Ishikawa (cell line): Measurements from ENCODE around the gene PSMB2.

Experiments
- CEBPB ChIP-seq: IDR thresholded peaks from 2 replicates; pipeline ENCODE4 v1.6.1; 2012
- CREB1 ChIP-seq: IDR thresholded peaks from 2 replicates; pipeline ENCODE4 v1.6.1; 2012; ENCODE audit warnings: low read depth
- EGR1 ChIP-seq: IDR thresholded peaks from 2 replicates; pipeline ENCODE4 v1.6.1; 2012
- EP300 ChIP-seq: IDR thresholded peaks from 2 replicates; pipeline ENCODE4 v1.6.1; 2012; ENCODE audit warnings: borderline replicate concordance
- FOXM1 ChIP-seq: IDR thresholded peaks from 2 replicates; pipeline ENCODE4 v1.6.1; 2012; ENCODE audit warnings: low read depth, borderline replicate concordance
- MAX ChIP-seq: IDR thresholded peaks from 2 replicates; pipeline ENCODE4 v1.6.1; 2012
- NFIC ChIP-seq: IDR thresholded peaks from 2 replicates; pipeline ENCODE4 v1.6.1; 2012
- RAD21 ChIP-seq: IDR thresholded peaks from 2 replicates; pipeline ENCODE4 v1.6.1; 2012; ENCODE audit warnings: low read depth
- REST ChIP-seq: IDR thresholded peaks from 2 replicates; pipeline ENCODE4 v1.6.1; 2012; ENCODE audit warnings: low read depth, mild to moderate bottlenecking
- TAF1 ChIP-seq: IDR thresholded peaks from 2 replicates; pipeline ENCODE4 v1.6.1; 2012; ENCODE audit warnings: low read depth, mild to moderate bottlenecking
- TCF12 ChIP-seq: IDR thresholded peaks from 2 replicates; pipeline ENCODE4 v1.6.1; 2012; ENCODE audit warnings: low read depth
- TEAD4 ChIP-seq: IDR thresholded peaks from 2 replicates; pipeline ENCODE4 v1.6.1; 2012
- YY1 ChIP-seq: IDR thresholded peaks from 2 replicates; pipeline ENCODE4 v1.6.1; 2012; ENCODE audit warnings: low read depth
- ZBTB7A ChIP-seq: IDR thresholded peaks from 2 replicates; pipeline ENCODE4 v1.6.1; 2012; ENCODE audit warnings: low read depth
- TF ChIP-seq, protein P1 (sequence below): IDR thresholded peaks from 2 replicates; pipeline ENCODE4 v1.6.1; 2012

PSMB2 gene

DNA sequence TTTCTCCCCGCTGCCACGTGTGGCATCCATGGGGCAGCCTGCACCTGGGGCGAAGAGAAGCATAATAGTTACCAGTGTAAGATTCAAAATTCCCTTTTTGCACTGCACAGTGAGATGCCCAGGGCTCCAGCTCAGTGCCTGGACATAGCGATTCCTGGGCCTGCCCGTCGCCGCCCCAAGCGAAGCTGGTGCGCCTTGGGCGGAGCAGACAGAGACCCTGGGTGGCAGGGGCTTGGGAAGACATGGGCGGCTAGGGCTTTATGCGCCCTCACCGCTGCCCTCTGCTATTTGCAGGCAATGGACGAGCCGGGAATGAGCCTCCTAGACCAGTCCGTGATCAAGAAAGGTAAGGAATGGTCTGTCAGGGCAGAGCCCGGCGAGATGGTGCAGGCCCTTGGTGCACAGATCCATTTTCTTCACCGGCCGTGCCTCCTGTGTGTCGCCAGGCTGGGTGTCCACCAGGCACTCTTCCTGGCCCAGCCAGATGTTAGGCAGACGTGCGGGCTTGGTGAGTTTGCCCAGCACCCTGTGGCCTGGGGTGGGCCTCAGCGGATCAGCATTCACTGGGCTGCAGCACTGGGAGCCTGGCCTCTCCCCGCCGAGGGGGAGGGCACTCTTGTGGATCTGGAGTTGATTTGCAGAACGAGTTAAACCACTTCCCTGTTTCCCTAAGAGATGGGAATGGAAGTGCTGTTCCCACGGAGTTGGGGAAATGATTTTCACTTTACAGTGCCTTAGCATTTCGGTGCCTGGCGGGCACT lies 66.5 kb downstream of the PSMB2 start:
- TF ChIP-seq MAX: no peak
- TF ChIP-seq CEBPB: no peak
- no peak for TF ChIP-seq TAF1
- TF ChIP-seq EGR1: no peak
- TF ChIP-seq REST: no peak
- TF ChIP-seq FOXM1: no peak
- no peak for TF ChIP-seq ZBTB7A

GRCh38 chr1:35574125-35574654 lies 67.1 kb downstream of the PSMB2 start:
- TF ChIP-seq MAX: no peak
- TF ChIP-seq TAF1: no peak
- TF ChIP-seq RAD21: no peak
- no peak for TF ChIP-seq CREB1
- no peak for TF ChIP-seq EP300
- no peak for TF ChIP-seq CEBPB
- TF ChIP-seq EGR1: no peak
- no peak for TF ChIP-seq NFIC
- no peak for TF ChIP-seq REST
- no peak for TF ChIP-seq TCF12
- TF ChIP-seq FOXM1: no peak
- TF ChIP-seq YY1: no peak
- no peak for TF ChIP-seq ZBTB7A
- TF ChIP-seq, protein P1, sequence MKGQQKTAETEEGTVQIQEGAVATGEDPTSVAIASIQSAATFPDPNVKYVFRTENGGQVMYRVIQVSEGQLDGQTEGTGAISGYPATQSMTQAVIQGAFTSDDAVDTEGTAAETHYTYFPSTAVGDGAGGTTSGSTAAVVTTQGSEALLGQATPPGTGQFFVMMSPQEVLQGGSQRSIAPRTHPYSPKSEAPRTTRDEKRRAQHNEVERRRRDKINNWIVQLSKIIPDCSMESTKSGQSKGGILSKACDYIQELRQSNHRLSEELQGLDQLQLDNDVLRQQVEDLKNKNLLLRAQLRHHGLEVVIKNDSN: no peak
- TF ChIP-seq TEAD4: no peak

- no peak for TF ChIP-seq REST
- peak; percentile 42; the same call in 1 of the 2 replicates for TF ChIP-seq TAF1
- peak; percentile 40; the same call in 1 of the 2 replicates for TF ChIP-seq MAX
These were observed 67.9 kb downstream of the PSMB2 start, which contains the start of gene TFAP2E for GRCh38 chr1:35573198-35574124. TSS of gene TFAP2E (plus strand) at chr1:35573314. CDS start at chr1:35573578, 264 bp downstream.

DNA sequence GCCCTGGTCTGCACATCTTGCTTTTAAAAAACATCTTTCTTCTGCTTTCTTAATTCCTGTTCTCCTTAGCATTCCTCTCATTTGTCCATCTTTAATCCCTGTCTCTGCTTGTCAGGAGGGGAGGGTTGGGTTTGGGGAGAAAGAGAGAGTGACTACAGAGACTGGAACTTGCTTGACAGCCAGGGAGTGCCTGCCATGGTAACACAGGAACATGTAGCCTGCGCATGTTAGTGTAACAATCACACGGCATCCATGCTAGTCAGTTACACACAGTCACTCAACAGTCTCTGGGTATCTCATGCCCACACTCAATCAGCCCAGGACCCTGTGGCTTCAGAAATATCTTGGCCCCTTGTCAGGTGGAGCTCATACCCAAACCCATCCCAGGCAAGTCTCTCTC lies 69.0 kb downstream of the PSMB2 start:
- TF ChIP-seq TCF12 (no peak), CREB1 (no peak), FOXM1 (no peak), EP300 (no peak), EGR1 (no peak), TEAD4 (no peak), ZBTB7A (no peak), REST (no peak), NFIC (no peak), CEBPB (no peak), RAD21 (no peak), TAF1 (no peak)
